HG02763 (cell line): ENCODE data around the gene MROH7.
A peak's percentile ranks its signal among the peaks of the same experiment; 100 is the strongest.

ENCODE experiments used
- ATAC-seq: cut with Tn5 transposase; IDR thresholded peaks from one replicate; pipeline ENCODE4 v1.9.1; 2021; ENCODE audit warnings: mild to moderate bottlenecking, moderate library complexity; ENCODE audit not compliant: unreplicated experiment

MROH7 gene

GRCh38 chr1:54649130-54649898 lies 7.7 kb downstream of the MROH7 start:
- ATAC-seq = no peak

GRCh38 chr1:54649921-54650320 lies 8.3 kb downstream of the MROH7 start:
- ATAC-seq = no peak

GRCh38 chr1:54650417-54650816 lies 8.8 kb downstream of the MROH7 start:
- no peak for ATAC-seq

- no peak for ATAC-seq
Observed at GRCh38 chr1:54651608-54652007, 10.0 kb downstream of the MROH7 start.

- no peak for ATAC-seq
Observed at GRCh38 chr1:54652168-54652567, 10.6 kb downstream of the MROH7 start.

- no peak for ATAC-seq
Observed at GRCh38 chr1:54653036-54653435, 11.4 kb downstream of the MROH7 start.

GRCh38 chr1:54658164-54658913 lies 16.8 kb downstream of the MROH7 start:
- ATAC-seq = no peak

GRCh38 chr1:54663725-54664124 lies 22.1 kb downstream of the MROH7 start:
- ATAC-seq = no peak

GRCh38 chr1:54664364-54664763 lies 22.8 kb downstream of the MROH7 start:
- no peak for ATAC-seq

- ATAC-seq = no peak
Observed at GRCh38 chr1:54665852-54666251, 24.3 kb downstream of the MROH7 start.

GRCh38 chr1:54666333-54666732 lies 24.7 kb downstream of the MROH7 start:
- ATAC-seq = no peak

- no peak for ATAC-seq
Observed at GRCh38 chr1:54667797-54668196, 26.2 kb downstream of the MROH7 start.

GRCh38 chr1:54668567-54668966 lies 27.0 kb downstream of the MROH7 start:
- ATAC-seq = no peak

- peak; percentile 61 for ATAC-seq
Observed at GRCh38 chr1:54671985-54672608, 30.5 kb downstream of the MROH7 start.

GRCh38 chr1:54678776-54679643 lies 37.4 kb downstream of the MROH7 start:
- no peak for ATAC-seq

GRCh38 chr1:54679706-54680105 lies 38.1 kb downstream of the MROH7 start:
- no peak for ATAC-seq

- no peak for ATAC-seq
Observed at GRCh38 chr1:54680387-54680786, 38.8 kb downstream of the MROH7 start.

- no peak for ATAC-seq
Observed at GRCh38 chr1:54681358-54681757, 39.8 kb downstream of the MROH7 start.

- no peak for ATAC-seq
Observed at GRCh38 chr1:54683453-54683852, 41.9 kb downstream of the MROH7 start.

GRCh38 chr1:54685335-54685905 lies 43.8 kb downstream of the MROH7 start:
- ATAC-seq = no peak

GRCh38 chr1:54686155-54686554 lies 44.6 kb downstream of the MROH7 start:
- no peak for ATAC-seq
